Progenitor cell of endocrine pancreas (in vitro differentiated cells): ENCODE data around the gene KIAA0753. TPM values are rescaled to one million over a fixed set of nuclear protein-coding genes. Genes with fewer than 3 reads are reported as not detected.
"Not testable (repeated sequence)": the region's sequence is repeated elsewhere in the genome, so short reads cannot be mapped to it uniquely, and the experiment has no call there.

Experiments
- DNase-seq: peaks from one replicate; pipeline ENCODE4 v3.0.0; 2021; ENCODE audit warnings: low spot score; ENCODE audit not compliant: unreplicated experiment
- H3K27ac Mint-ChIP-seq: 2 replicates; pipeline ENCODE4 v1.8.0; 2021; ENCODE audit warnings: mild to moderate bottlenecking, moderate library complexity, mixed read lengths
- H3K27me3 Mint-ChIP-seq: 2 replicates; pipeline ENCODE4 v1.8.0; 2021; ENCODE audit warnings: mixed read lengths
- H3K36me3 Mint-ChIP-seq: 2 replicates; pipeline ENCODE4 v1.8.0; 2022; ENCODE audit warnings: mixed read lengths; ENCODE audit not compliant: insufficient read depth
- H3K4me1 Mint-ChIP-seq: 2 replicates; pipeline ENCODE4 v1.8.0; 2021; ENCODE audit warnings: low read depth, mixed read lengths
- H3K4me3 Mint-ChIP-seq: 2 replicates; pipeline ENCODE4 v1.8.0; 2021; ENCODE audit warnings: low read depth, mild to moderate bottlenecking, moderate library complexity, mixed read lengths
- H3K9me3 Mint-ChIP-seq: 2 replicates; pipeline ENCODE4 v1.8.0; 2021; ENCODE audit warnings: low read depth, mixed read lengths
- total RNA-seq: library from RNA; stranded (reverse); gene quantifications from 2 replicates; pipeline ENCODE4 v1.2.1, GENCODE V29; 2021
- TF ChIP-seq, protein P1 (sequence below): fragments of 200-600 bp; sonication (generic); IDR thresholded peaks from one replicate; pipeline ENCODE4 v1.5.0; 2021; ENCODE audit warnings: antibody characterized with exemption, mild to moderate bottlenecking; ENCODE audit not compliant: unreplicated experiment

Gene KIAA0753
- total RNA-seq, 1 donor from 2014 or later, result 55.9 TPM

GRCh38 chr17:6668727-6669425, 28.4 kb upstream of the KIAA0753 start:
- no peaks in the 10 kb centered on the region for H3K4me1 Mint-ChIP-seq
- no peak for DNase-seq
- no peaks in the 10 kb centered on the region for H3K9me3 Mint-ChIP-seq
- peak overlapping the region; percentile 21 for H3K27ac Mint-ChIP-seq
- no peak overlapping the region for H3K4me3 Mint-ChIP-seq
- peaks cover 3% of the 10 kb centered on the region for H3K36me3 Mint-ChIP-seq
- TF ChIP-seq, protein P1, sequence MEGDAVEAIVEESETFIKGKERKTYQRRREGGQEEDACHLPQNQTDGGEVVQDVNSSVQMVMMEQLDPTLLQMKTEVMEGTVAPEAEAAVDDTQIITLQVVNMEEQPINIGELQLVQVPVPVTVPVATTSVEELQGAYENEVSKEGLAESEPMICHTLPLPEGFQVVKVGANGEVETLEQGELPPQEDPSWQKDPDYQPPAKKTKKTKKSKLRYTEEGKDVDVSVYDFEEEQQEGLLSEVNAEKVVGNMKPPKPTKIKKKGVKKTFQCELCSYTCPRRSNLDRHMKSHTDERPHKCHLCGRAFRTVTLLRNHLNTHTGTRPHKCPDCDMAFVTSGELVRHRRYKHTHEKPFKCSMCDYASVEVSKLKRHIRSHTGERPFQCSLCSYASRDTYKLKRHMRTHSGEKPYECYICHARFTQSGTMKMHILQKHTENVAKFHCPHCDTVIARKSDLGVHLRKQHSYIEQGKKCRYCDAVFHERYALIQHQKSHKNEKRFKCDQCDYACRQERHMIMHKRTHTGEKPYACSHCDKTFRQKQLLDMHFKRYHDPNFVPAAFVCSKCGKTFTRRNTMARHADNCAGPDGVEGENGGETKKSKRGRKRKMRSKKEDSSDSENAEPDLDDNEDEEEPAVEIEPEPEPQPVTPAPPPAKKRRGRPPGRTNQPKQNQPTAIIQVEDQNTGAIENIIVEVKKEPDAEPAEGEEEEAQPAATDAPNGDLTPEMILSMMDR, result no peak
- H3K27me3 Mint-ChIP-seq, result peaks cover 18% of the 10 kb centered on the region

GRCh38 chr17:6668219-6668618, 27.7 kb upstream of the KIAA0753 start:
- peaks cover 3% of the 10 kb centered on the region for H3K36me3 Mint-ChIP-seq
- DNase-seq, result no peak
- TF ChIP-seq, protein P1, result no peak
- no peaks in the 10 kb centered on the region for H3K9me3 Mint-ChIP-seq
- no peak overlapping the region for H3K4me3 Mint-ChIP-seq
- H3K27me3 Mint-ChIP-seq, result peaks cover 18% of the 10 kb centered on the region
- no peaks in the 10 kb centered on the region for H3K4me1 Mint-ChIP-seq
- H3K27ac Mint-ChIP-seq, result no peak overlapping the region

- Mint-ChIP-seq H3K4me1 (no peaks in the 10 kb centered on the region), H3K36me3 (peaks cover 3% of the 10 kb centered on the region), H3K27me3 (peaks cover 18% of the 10 kb centered on the region), H3K27ac (no peak overlapping the region), H3K9me3 (no peaks in the 10 kb centered on the region), H3K4me3 (no peak overlapping the region)
- TF ChIP-seq, protein P1, result no peak
- no peak for DNase-seq
Observed at GRCh38 chr17:6667516-6667915, 27.0 kb upstream of the KIAA0753 start.

GRCh38 chr17:6666557-6666956, 26.0 kb upstream of the KIAA0753 start:
- Mint-ChIP-seq H3K36me3 (peaks cover 3% of the 10 kb centered on the region), H3K4me1 (no peaks in the 10 kb centered on the region), H3K27me3 (peaks cover 18% of the 10 kb centered on the region), H3K27ac (no peak overlapping the region), H3K9me3 (no peaks in the 10 kb centered on the region), H3K4me3 (no peak overlapping the region)
- TF ChIP-seq, protein P1, result no peak
- no peak for DNase-seq

- TF ChIP-seq, protein P1, result peak; percentile 92
- peak; percentile 66 for DNase-seq
- no peaks in the 10 kb centered on the region for H3K9me3 Mint-ChIP-seq
- H3K4me1 Mint-ChIP-seq, result no peaks in the 10 kb centered on the region
- H3K27me3 Mint-ChIP-seq, result peaks cover 18% of the 10 kb centered on the region
- no peak overlapping the region for H3K4me3 Mint-ChIP-seq
- H3K36me3 Mint-ChIP-seq, result peaks cover 3% of the 10 kb centered on the region
- H3K27ac Mint-ChIP-seq, result no peak overlapping the region
Observed at GRCh38 chr17:6666077-6666521, 25.6 kb upstream of the KIAA0753 start.

DNA sequence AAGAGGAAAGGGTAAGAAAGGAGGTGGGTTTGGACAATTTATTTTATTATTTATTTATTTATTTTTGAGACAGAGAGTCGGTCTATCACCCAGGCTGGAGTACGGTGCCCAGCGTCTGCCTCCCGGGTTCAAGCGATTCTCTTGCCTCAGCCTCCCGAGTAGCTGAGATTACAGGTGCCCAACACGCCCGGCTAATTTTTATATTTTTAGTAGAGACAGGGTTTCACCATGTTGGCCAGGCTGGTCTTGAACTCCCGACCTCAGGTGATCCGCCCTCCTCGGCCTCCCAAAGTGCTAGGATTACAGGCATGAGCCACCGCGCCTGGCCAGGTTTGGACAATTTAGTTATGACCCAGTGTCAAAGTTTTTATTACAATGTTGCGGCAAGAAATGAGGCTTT, 22.7 kb upstream of the KIAA0753 start:
- H3K4me1 Mint-ChIP-seq, H3K4me3 Mint-ChIP-seq, DNase-seq, H3K27ac Mint-ChIP-seq, H3K36me3 Mint-ChIP-seq, H3K9me3 Mint-ChIP-seq: not testable (repeated sequence)
- peaks cover 17% of the 10 kb centered on the region for H3K27me3 Mint-ChIP-seq
